HEK293 (cell line): ENCODE data around the gene SYNGR3.

Experiments
- EGR2 ChIP-seq: fragments of 450-650 bp; formaldehyde crosslinking; IDR thresholded peaks from 2 replicates; pipeline ENCODE4 v1.5.1; 2016; ENCODE audit warnings: low read depth, missing biosample characterization, missing genetic modification characterization
- KLF16 ChIP-seq: fragments of 450-650 bp; formaldehyde crosslinking; IDR thresholded peaks from 2 replicates; pipeline ENCODE4 v1.5.1; 2017; ENCODE audit warnings: missing biosample characterization, missing genetic modification characterization
- KLF9 ChIP-seq: fragments of 450-650 bp; formaldehyde crosslinking; IDR thresholded peaks from 2 replicates; pipeline ENCODE4 v1.5.1; 2016; ENCODE audit warnings: missing biosample characterization, missing genetic modification characterization, low read depth
- OVOL3 ChIP-seq: fragments of 450-650 bp; formaldehyde crosslinking; IDR thresholded peaks from 2 replicates; pipeline ENCODE4 v1.5.1; 2016; ENCODE audit warnings: missing biosample characterization, missing genetic modification characterization
- RBAK ChIP-seq: fragments of 450-650 bp; formaldehyde crosslinking; IDR thresholded peaks from 2 replicates; pipeline ENCODE4 v1.5.1; 2016; ENCODE audit warnings: missing biosample characterization, missing genetic modification characterization
- ZBTB1 ChIP-seq: fragments of 450-650 bp; formaldehyde crosslinking; IDR thresholded peaks from 2 replicates; pipeline ENCODE4 v1.5.1; 2016; ENCODE audit warnings: missing biosample characterization, missing genetic modification characterization
- ZBTB21 ChIP-seq: fragments of 450-650 bp; formaldehyde crosslinking; IDR thresholded peaks from 2 replicates; pipeline ENCODE4 v1.5.1; 2017; ENCODE audit warnings: missing biosample characterization, missing genetic modification characterization
- ZBTB44 ChIP-seq: fragments of 450-650 bp; IDR thresholded peaks from 2 replicates; pipeline ENCODE4 v1.5.1; 2018; ENCODE audit warnings: missing biosample characterization, mild to moderate bottlenecking, missing genetic modification characterization
- ZEB2 ChIP-seq: fragments of 450-650 bp; formaldehyde crosslinking; IDR thresholded peaks from 2 replicates; pipeline ENCODE4 v1.5.1; 2016; ENCODE audit warnings: missing biosample characterization, missing genetic modification characterization
- ZFP69B ChIP-seq: fragments of 450-650 bp; formaldehyde crosslinking; IDR thresholded peaks from 2 replicates; pipeline ENCODE4 v1.5.1; 2016; ENCODE audit warnings: missing biosample characterization, missing genetic modification characterization
- ZNF121 ChIP-seq: fragments of 450-650 bp; formaldehyde crosslinking; IDR thresholded peaks from 2 replicates; pipeline ENCODE4 v1.5.1; 2016; ENCODE audit warnings: missing biosample characterization, missing genetic modification characterization
- ZNF132 ChIP-seq: fragments of 450-650 bp; formaldehyde crosslinking; IDR thresholded peaks from 2 replicates; pipeline ENCODE4 v1.5.1; 2017; ENCODE audit warnings: missing biosample characterization, missing genetic modification characterization, borderline replicate concordance
- ZNF16 ChIP-seq: fragments of 450-650 bp; formaldehyde crosslinking; IDR thresholded peaks from 2 replicates; pipeline ENCODE4 v1.5.1; 2016; ENCODE audit warnings: low read depth, missing biosample characterization, missing genetic modification characterization
- ZNF292 ChIP-seq: fragments of 450-650 bp; formaldehyde crosslinking; IDR thresholded peaks from 2 replicates; pipeline ENCODE4 v1.5.1; 2016; ENCODE audit warnings: low read depth, missing biosample characterization, missing genetic modification characterization, borderline replicate concordance
- ZNF341 ChIP-seq: fragments of 450-650 bp; formaldehyde crosslinking; IDR thresholded peaks from 2 replicates; pipeline ENCODE4; 2016; ENCODE audit warnings: low read depth, missing biosample characterization, missing genetic modification characterization
- ZNF423 ChIP-seq: fragments of 450-650 bp; formaldehyde crosslinking; IDR thresholded peaks from 2 replicates; pipeline ENCODE4 v1.5.1; 2016; ENCODE audit warnings: missing biosample characterization, missing genetic modification characterization
- ZNF433 ChIP-seq: fragments of 450-650 bp; formaldehyde crosslinking; IDR thresholded peaks from 2 replicates; pipeline ENCODE4 v1.5.1; 2016; ENCODE audit warnings: missing biosample characterization, missing genetic modification characterization, low read depth
- ZNF521 ChIP-seq: fragments of 450-650 bp; formaldehyde crosslinking; IDR thresholded peaks from 2 replicates; pipeline ENCODE4 v1.5.1; 2017; ENCODE audit warnings: missing biosample characterization, mild to moderate bottlenecking, missing genetic modification characterization
- ZNF580 ChIP-seq: fragments of 450-650 bp; formaldehyde crosslinking; IDR thresholded peaks from 2 replicates; pipeline ENCODE4 v1.5.1; 2016; ENCODE audit warnings: missing biosample characterization, missing genetic modification characterization
- ZNF596 ChIP-seq: fragments of 450-650 bp; IDR thresholded peaks from 2 replicates; pipeline ENCODE4 v1.5.0; 2018; ENCODE audit warnings: missing biosample characterization, mild to moderate bottlenecking, missing genetic modification characterization, moderate library complexity
- ZNF660 ChIP-seq: fragments of 450-650 bp; IDR thresholded peaks from 2 replicates; pipeline ENCODE4 v1.5.1; 2018; ENCODE audit warnings: missing biosample characterization, mild to moderate bottlenecking, missing genetic modification characterization
- ZNF664 ChIP-seq: fragments of 450-650 bp; formaldehyde crosslinking; IDR thresholded peaks from 2 replicates; pipeline ENCODE4 v1.5.1; 2016; ENCODE audit warnings: missing biosample characterization, missing genetic modification characterization
- ZNF830 ChIP-seq: fragments of 450-650 bp; IDR thresholded peaks from 2 replicates; pipeline ENCODE4 v1.5.0; 2018; ENCODE audit warnings: missing biosample characterization, missing genetic modification characterization, low read depth, mild to moderate bottlenecking, moderate library complexity
- ZNF843 ChIP-seq: fragments of 450-650 bp; formaldehyde crosslinking; IDR thresholded peaks from 2 replicates; pipeline ENCODE4 v1.5.1; 2016; ENCODE audit warnings: missing biosample characterization, missing genetic modification characterization
- ZSCAN4 ChIP-seq: fragments of 450-650 bp; formaldehyde crosslinking; IDR thresholded peaks from 2 replicates; pipeline ENCODE4 v1.5.1; 2017; ENCODE audit warnings: missing biosample characterization, missing genetic modification characterization
- ZXDB ChIP-seq: fragments of 450-650 bp; formaldehyde crosslinking; IDR thresholded peaks from 2 replicates; pipeline ENCODE4 v1.5.1; 2016; ENCODE audit warnings: missing biosample characterization, missing genetic modification characterization
- TF ChIP-seq, protein P1 (sequence below): fragments of 450-650 bp; formaldehyde crosslinking; IDR thresholded peaks from 2 replicates; pipeline ENCODE4 v1.5.1; 2016; ENCODE audit warnings: missing biosample characterization, missing genetic modification characterization
- TF ChIP-seq, protein P2 (sequence below): fragments of 450-650 bp; formaldehyde crosslinking; IDR thresholded peaks from 2 replicates; pipeline ENCODE4 v1.5.1; 2016; ENCODE audit warnings: missing biosample characterization, missing genetic modification characterization
- TF ChIP-seq, protein P3 (sequence below): fragments of 450-650 bp; formaldehyde crosslinking; optimal IDR thresholded peaks from 2 replicates; pipeline ENCODE3; 2016; ENCODE audit warnings: missing biosample characterization, mild to moderate bottlenecking, missing genetic modification characterization
- TF ChIP-seq, protein P4 (sequence below): fragments of 450-650 bp; formaldehyde crosslinking; IDR thresholded peaks from 2 replicates; pipeline ENCODE4 v1.5.1; 2016; ENCODE audit warnings: missing biosample characterization, missing genetic modification characterization

Gene SYNGR3

GRCh38 chr16:1964506-1965395 lies 25.0 kb upstream of the SYNGR3 start, which contains the start of gene RPS2 (continued):
- TF ChIP-seq ZNF292 (tag by site-specific recombination) (no peak), KLF9 (tag by site-specific recombination) (peak; percentile 69), ZBTB1 (tag by site-specific recombination) (no peak), ZNF521 (tag by site-specific recombination) (no peak), RBAK (0 out of 2 replicates have a peak, but pooled peaks have one; percentile 9), EGR2 (tag by site-specific recombination) (peak; percentile 85), ZXDB (peak; percentile 84), ZNF423 (no peak), ZNF660 (peak; percentile 95), ZBTB44 (tag by site-specific recombination) (peak; percentile 42; the same call in 1 of the 2 replicates), ZNF843 (tag by site-specific recombination) (0 out of 2 replicates have a peak, but pooled peaks have one; percentile 28), ZNF664 (peak; percentile 22; the same call in 1 of the 2 replicates), ZSCAN4 (tag by site-specific recombination) (0 out of 2 replicates have a peak, but pooled peaks have one; percentile 41), ZEB2 (tag by site-specific recombination) (peak; percentile 95), ZNF433 (tag by site-specific recombination) (no peak), ZNF580 (tag by site-specific recombination) (0 out of 2 replicates have a peak, but pooled peaks have one; percentile 38), ZBTB21 (tag by site-specific recombination) (peak; percentile 78), ZNF121 (0 out of 2 replicates have a peak, but pooled peaks have one; percentile 45), ZNF132 (no peak), ZNF341 (tag by site-specific recombination) (no peak), ZNF596 (tag by site-specific recombination) (0 out of 2 replicates have a peak, but pooled peaks have one; percentile 27), KLF16 (peak; percentile 87), OVOL3 (tag by site-specific recombination) (no peak), ZNF16 (tag by site-specific recombination) (no peak), ZFP69B (tag by site-specific recombination) (no peak), ZNF830 (tag by site-specific recombination) (no peak)
- TF ChIP-seq, protein P1, sequence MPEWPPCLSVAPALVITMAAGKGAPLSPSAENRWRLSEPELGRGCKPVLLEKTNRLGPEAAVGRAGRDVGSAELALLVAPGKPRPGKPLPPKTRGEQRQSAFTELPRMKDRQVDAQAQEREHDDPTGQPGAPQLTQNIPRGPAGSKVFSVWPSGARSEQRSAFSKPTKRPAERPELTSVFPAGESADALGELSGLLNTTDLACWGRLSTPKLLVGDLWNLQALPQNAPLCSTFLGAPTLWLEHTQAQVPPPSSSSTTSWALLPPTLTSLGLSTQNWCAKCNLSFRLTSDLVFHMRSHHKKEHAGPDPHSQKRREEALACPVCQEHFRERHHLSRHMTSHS = no peak
- TF ChIP-seq, protein P2, sequence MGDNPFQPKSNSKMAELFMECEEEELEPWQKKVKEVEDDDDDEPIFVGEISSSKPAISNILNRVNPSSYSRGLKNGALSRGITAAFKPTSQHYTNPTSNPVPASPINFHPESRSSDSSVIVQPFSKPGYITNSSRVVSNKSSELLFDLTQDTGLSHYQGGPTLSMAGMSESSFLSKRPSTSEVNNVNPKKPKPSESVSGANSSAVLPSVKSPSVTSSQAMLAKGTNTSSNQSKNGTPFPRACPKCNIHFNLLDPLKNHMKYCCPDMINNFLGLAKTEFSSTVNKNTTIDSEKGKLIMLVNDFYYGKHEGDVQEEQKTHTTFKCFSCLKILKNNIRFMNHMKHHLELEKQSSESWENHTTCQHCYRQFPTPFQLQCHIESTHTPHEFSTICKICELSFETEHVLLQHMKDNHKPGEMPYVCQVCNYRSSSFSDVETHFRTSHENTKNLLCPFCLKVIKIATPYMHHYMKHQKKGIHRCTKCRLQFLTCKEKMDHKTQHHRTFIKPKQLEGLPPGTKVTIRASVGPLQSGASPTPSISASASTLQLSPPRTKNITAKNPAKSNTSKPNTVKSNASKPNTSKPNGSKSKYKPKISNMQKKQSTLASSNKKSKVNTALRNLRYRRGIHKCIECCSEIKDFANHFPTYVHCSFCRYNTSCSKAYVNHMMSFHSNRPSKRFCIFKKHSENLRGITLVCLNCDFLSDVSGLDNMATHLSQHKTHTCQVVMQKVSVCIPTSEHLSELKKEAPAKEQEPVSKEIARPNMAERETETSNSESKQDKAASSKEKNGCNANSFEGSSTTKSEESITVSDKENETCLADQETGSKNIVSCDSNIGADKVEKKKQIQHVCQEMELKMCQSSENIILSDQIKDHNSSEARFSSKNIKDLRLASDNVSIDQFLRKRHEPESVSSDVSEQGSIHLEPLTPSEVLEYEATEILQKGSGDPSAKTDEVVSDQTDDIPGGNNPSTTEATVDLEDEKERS (tag by site-specific recombination) = no peak
- TF ChIP-seq, protein P3, sequence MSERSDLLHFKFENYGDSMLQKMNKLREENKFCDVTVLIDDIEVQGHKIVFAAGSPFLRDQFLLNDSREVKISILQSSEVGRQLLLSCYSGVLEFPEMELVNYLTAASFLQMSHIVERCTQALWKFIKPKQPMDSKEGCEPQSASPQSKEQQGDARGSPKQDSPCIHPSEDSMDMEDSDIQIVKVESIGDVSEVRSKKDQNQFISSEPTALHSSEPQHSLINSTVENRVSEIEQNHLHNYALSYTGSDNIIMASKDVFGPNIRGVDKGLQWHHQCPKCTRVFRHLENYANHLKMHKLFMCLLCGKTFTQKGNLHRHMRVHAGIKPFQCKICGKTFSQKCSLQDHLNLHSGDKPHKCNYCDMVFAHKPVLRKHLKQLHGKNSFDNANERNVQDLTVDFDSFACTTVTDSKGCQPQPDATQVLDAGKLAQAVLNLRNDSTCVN (tag by site-specific recombination) = peak; percentile 76
- TF ChIP-seq, protein P4, sequence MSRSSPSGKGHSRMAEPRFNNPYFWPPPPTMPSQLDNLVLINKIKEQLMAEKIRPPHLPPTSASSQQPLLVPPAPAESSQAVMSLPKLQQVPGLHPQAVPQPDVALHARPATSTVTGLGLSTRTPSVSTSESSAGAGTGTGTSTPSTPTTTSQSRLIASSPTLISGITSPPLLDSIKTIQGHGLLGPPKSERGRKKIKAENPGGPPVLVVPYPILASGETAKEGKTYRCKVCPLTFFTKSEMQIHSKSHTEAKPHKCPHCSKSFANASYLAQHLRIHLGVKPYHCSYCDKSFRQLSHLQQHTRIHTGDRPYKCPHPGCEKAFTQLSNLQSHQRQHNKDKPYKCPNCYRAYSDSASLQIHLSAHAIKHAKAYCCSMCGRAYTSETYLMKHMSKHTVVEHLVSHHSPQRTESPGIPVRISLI (tag by site-specific recombination) = no peak
